ENCODE measurements around the gene SPTBN4. TPM values are rescaled to one million over a fixed set of nuclear protein-coding genes. Genes with fewer than 3 reads are reported as not detected.

The SPTBN4 gene
- total RNA-seq, 4 donors from 2014 or later = 1.4 to 5.1 (median 2.3) TPM

- TF ChIP-seq, protein P1, sequence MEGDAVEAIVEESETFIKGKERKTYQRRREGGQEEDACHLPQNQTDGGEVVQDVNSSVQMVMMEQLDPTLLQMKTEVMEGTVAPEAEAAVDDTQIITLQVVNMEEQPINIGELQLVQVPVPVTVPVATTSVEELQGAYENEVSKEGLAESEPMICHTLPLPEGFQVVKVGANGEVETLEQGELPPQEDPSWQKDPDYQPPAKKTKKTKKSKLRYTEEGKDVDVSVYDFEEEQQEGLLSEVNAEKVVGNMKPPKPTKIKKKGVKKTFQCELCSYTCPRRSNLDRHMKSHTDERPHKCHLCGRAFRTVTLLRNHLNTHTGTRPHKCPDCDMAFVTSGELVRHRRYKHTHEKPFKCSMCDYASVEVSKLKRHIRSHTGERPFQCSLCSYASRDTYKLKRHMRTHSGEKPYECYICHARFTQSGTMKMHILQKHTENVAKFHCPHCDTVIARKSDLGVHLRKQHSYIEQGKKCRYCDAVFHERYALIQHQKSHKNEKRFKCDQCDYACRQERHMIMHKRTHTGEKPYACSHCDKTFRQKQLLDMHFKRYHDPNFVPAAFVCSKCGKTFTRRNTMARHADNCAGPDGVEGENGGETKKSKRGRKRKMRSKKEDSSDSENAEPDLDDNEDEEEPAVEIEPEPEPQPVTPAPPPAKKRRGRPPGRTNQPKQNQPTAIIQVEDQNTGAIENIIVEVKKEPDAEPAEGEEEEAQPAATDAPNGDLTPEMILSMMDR (IDR thresholded peaks at IDR 0.05; ENCODE audit: low read depth) = no peak
These were observed 89.3 kb downstream of the SPTBN4 start for GRCh38 chr19:40555978-40556689.

GRCh38 chr19:40556953-40557530 is 90.2 kb downstream of the SPTBN4 start:
- TF ChIP-seq, protein P1 (IDR thresholded peaks at IDR 0.05; ENCODE audit: low read depth) = no peak

GRCh38 chr19:40559394-40559793 is 92.6 kb downstream of the SPTBN4 start:
- TF ChIP-seq, protein P1 (IDR thresholded peaks at IDR 0.05; ENCODE audit: low read depth) = no peak

DNA sequence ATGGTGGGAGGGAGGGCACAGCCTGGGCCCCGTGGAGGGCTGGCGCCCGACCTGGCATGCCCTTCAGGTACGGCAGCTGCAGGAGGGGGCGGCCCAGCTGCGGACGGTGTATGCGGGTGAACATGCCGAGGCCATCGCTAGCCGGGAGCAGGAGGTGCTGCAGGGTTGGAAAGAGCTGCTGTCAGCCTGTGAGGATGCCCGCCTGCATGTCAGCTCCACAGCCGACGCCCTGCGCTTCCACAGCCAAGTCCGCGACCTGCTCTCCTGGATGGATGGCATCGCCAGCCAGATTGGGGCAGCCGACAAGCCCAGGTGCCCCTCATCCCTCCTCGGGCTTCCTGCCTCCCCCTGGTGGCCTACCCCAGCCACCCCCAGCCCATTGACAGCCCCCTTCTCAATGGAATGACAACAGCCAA is 93.3 kb downstream of the SPTBN4 start:
- TF ChIP-seq, protein P1 (IDR thresholded peaks at IDR 0.05; ENCODE audit: low read depth) = no peak

- TF ChIP-seq, protein P1 (IDR thresholded peaks at IDR 0.05; ENCODE audit: low read depth) = no peak
These were observed 95.1 kb downstream of the SPTBN4 start for GRCh38 chr19:40561947-40562346.

- TF ChIP-seq, protein P1 (IDR thresholded peaks at IDR 0.05; ENCODE audit: low read depth) = no peak
These were observed 98.6 kb downstream of the SPTBN4 start for GRCh38 chr19:40565355-40565754.

DNA sequence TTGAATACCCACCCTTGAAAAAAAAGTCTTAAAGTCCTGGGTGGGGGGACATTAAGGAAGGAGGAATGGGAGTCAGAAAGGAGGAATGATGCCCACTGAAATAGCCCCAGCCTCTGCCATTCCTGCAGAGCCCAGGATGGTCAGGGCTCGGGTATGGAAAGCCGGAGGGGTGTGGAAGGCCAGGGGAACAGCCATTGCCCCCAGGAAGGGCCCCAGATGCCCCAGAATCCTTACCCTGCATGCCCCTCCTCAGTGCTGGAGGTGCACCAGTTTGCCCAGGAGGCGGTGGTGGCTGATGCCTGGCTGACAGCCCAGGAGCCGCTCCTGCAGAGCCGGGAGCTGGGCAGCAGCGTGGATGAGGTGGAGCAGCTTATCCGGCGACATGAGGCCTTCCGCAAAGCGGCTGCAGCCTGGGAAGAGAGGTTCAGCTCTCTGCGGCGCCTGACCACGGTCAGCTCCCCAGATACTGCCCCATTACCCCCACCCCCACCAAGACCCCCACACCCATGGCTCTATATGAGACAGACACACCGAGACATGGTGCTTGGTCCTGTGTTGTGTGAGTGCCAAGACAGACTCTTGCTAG is 99.2 kb downstream of the SPTBN4 start:
- TF ChIP-seq, protein P1 (IDR thresholded peaks at IDR 0.05; ENCODE audit: low read depth) = no peak

All from subcutaneous adipose tissue (tissue), 4 donors.